Caco-2 (cell line): ENCODE measurements around the gene LRRC4C. TPM values are rescaled to one million over a fixed set of nuclear protein-coding genes. Genes with fewer than 3 reads are reported as not detected.

ENCODE experiments used
- BruUV-seq: library from RNA; stranded (reverse); fragments of 400-500 nt; replicated peaks from 2 replicates; lab custom pipeline; 2021; lab: Mats Ljungman, UMichigan
- CTCF ChIA-PET: fragments of 300-600 bp; sonication (Branson Sonifier 250); formaldehyde crosslinking; loops from one replicate; lab custom pipeline; 2022; ENCODE audit warnings: antibody characterized with exemption; lab: Charles Lee
- POLR2A ChIA-PET: fragments of 300-600 bp; sonication (Branson Sonifier 250); formaldehyde crosslinking; loops from one replicate; lab custom pipeline; 2022; ENCODE audit warnings: antibody characterized with exemption; lab: Charles Lee
- DNase-seq, 2 experiments: peaks; one replicate each; pipeline versions ENCODE4 v3.0.0 to v3.0.0-alpha.2; 2020 to 2022
- H3K27me3 ChIP-seq: replicated peaks from 2 replicates; pipeline ENCODE4 v1.6.0; 2011; ENCODE audit warnings: low read length; ENCODE audit not compliant: control insufficient read depth, insufficient read depth
- H3K36me3 ChIP-seq: 2 replicates; pipeline ENCODE4 v1.5.1; 2011; ENCODE audit warnings: low read length; ENCODE audit not compliant: control insufficient read depth, insufficient read depth
- H3K4me1 ChIP-seq: fragments of 250-450 bp; sonication (Bioruptor Pico); 2 replicates; pipeline ENCODE4 v1.5.1; 2020; ENCODE audit warnings: mild to moderate bottlenecking
- H3K4me3 ChIP-seq: 2 replicates; pipeline ENCODE4 v1.5.1; 2011; ENCODE audit warnings: low read depth, mild to moderate bottlenecking, control low read depth, low read length
- H3K9me3 ChIP-seq: fragments of 250-450 bp; sonication (Bioruptor Pico); 2 replicates; pipeline ENCODE4 v1.5.1; 2020; ENCODE audit warnings: mild to moderate bottlenecking, moderate library complexity
- H3K27ac Mint-ChIP-seq: one replicate; pipeline ENCODE4 v1.8.0; 2022; ENCODE audit warnings: mixed read lengths; ENCODE audit not compliant: unreplicated experiment
- H3K27me3 Mint-ChIP-seq: one replicate; pipeline ENCODE4 v1.8.0; 2022; ENCODE audit warnings: mixed read lengths; ENCODE audit not compliant: insufficient read depth, unreplicated experiment
- H3K36me3 Mint-ChIP-seq: one replicate; pipeline ENCODE4 v1.8.0; 2022; ENCODE audit warnings: mild to moderate bottlenecking, mixed read lengths; ENCODE audit not compliant: insufficient read depth, unreplicated experiment
- H3K4me1 Mint-ChIP-seq: one replicate; pipeline ENCODE4 v1.8.0; 2022; ENCODE audit warnings: low read depth, mixed read lengths; ENCODE audit not compliant: unreplicated experiment
- H3K4me3 Mint-ChIP-seq: one replicate; pipeline ENCODE4 v1.8.0; 2022; ENCODE audit warnings: mild to moderate bottlenecking, moderate library complexity, mixed read lengths; ENCODE audit not compliant: unreplicated experiment
- H3K9me3 Mint-ChIP-seq: one replicate; pipeline ENCODE4 v1.8.0; 2022; ENCODE audit warnings: mixed read lengths; ENCODE audit not compliant: unreplicated experiment
- CTCF ChIP-seq, 2 experiments: fragments of 200-600 bp in 1 of 2; IDR thresholded peaks; 1 replicate in 1 of 2; 2 replicates in 1 of 2; pipeline versions ENCODE4 v1.5.1 to v1.8.0; 2011 to 2022; ENCODE audit warnings: antibody characterized with exemption in 1 of 2, control low read depth in 1 of 2, inconsistent platforms in 1 of 2, low read depth in 1 of 2, low read length in 1 of 2, mild to moderate bottlenecking in 1 of 2, moderate library complexity in 1 of 2; ENCODE audit not compliant: insufficient read depth in 1 of 2, severe bottlenecking in 1 of 2, unreplicated experiment in 1 of 2
- intact Hi-C: fragments of 100-400 bp; cut with micrococcal nuclease; formaldehyde crosslinking; loops from one replicate; pipeline ENCODE4 v1.10.0; 2022; ENCODE audit not compliant: unreplicated experiment
- total RNA-seq: library from RNA; stranded (reverse); gene quantifications from 2 replicates; pipeline ENCODE4 v1.2.3, GENCODE V29; 2022

Gene LRRC4C
- total RNA-seq, 1 experiment from 2014 or later, result not detected

GRCh38 chr11:40246983-40247382 is 1212.5 kb downstream of the LRRC4C start:
- no TSS peak for BruUV-seq
- no peak overlapping the region for H3K4me3 Mint-ChIP-seq
- no peak for TF ChIP-seq CTCF (IDR thresholded peaks at IDR 0.05; ENCODE audit: insufficient read depth in 1 of 2, low read depth in 1 of 2, low read length in 1 of 2, severe bottlenecking in 1 of 2, unreplicated experiment in 1 of 2)

DNA sequence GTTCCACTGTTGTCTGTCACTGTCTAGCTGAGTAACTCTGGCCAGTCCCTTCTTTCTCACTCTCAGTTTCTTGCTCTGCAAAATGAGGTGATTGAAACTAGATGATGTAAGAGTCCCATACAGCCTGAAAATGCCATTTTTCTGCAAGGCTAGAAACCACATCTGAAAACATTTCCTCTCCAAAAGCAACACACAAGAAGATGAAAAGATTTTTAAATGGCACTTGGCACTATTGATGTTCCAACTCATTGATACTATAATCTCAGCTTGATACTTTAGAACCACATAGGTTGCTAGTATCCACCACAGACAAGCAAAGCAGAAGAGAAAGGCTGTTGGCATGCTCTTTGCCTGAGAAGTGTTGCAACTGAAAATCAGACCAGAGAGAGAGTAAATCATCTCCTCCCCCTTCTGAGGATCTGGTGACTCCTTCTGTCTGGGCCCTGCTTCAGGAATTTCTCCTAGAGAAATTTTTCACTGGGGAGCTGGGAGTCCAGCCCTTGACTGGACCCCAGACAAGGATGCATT is 1217.9 kb downstream of the LRRC4C start:
- intact Hi-C loops, result no loop called here
- no TSS peak for BruUV-seq
- Histone ChIP-seq H3K4me1 (no peaks in the 10 kb centered on the region), H3K9me3 (no peaks in the 10 kb centered on the region), H3K27me3 (no peaks in the 10 kb centered on the region), H3K36me3 (no peaks in the 10 kb centered on the region), H3K4me3 (no peak overlapping the region)
- ChIA-PET CTCF (interaction anchor here (0.6 kb wide), 1 partner anchor 210 kb away, joined by 4 read pairs; no protein-coding TSS in a partner anchor), POLR2A (no interaction called here)
- no peak for DNase-seq
- no peak for TF ChIP-seq CTCF (IDR thresholded peaks at IDR 0.05; ENCODE audit: insufficient read depth in 1 of 2, low read depth in 1 of 2, low read length in 1 of 2, severe bottlenecking in 1 of 2, unreplicated experiment in 1 of 2)
- Mint-ChIP-seq H3K9me3 (no peaks in the 10 kb centered on the region), H3K36me3 (no peaks in the 10 kb centered on the region), H3K27ac (no peak overlapping the region), H3K27me3 (no peaks in the 10 kb centered on the region), H3K4me3 (no peak overlapping the region), H3K4me1 (no peaks in the 10 kb centered on the region)

More at GRCh38 chr11:40246983-40247382, 1212.5 kb downstream of the LRRC4C start:
- H3K27me3 Mint-ChIP-seq, result peaks cover 3% of the 10 kb centered on the region
- peaks cover under 1% of the 10 kb centered on the region for H3K4me1 Mint-ChIP-seq
- H3K36me3 ChIP-seq, result no peaks in the 10 kb centered on the region
- POLR2A ChIA-PET, result no interaction called here
- H3K9me3 ChIP-seq, result no peaks in the 10 kb centered on the region
- no peak for DNase-seq
- H3K9me3 Mint-ChIP-seq, result no peaks in the 10 kb centered on the region
- no peak overlapping the region for H3K27ac Mint-ChIP-seq
- H3K27me3 ChIP-seq, result no peaks in the 10 kb centered on the region
- CTCF ChIA-PET, result no interaction called here
- H3K4me3 ChIP-seq, result no peak overlapping the region
- intact Hi-C loops, result no loop called here
- no peaks in the 10 kb centered on the region for H3K36me3 Mint-ChIP-seq
- H3K4me1 ChIP-seq, result no peaks in the 10 kb centered on the region

GRCh38 chr11:40240284-40240683 is 1219.2 kb downstream of the LRRC4C start:
- CTCF ChIA-PET, result no interaction called here
- Mint-ChIP-seq H3K9me3 (no peaks in the 10 kb centered on the region), H3K27ac (no peak overlapping the region), H3K4me3 (no peak overlapping the region), H3K27me3 (no peaks in the 10 kb centered on the region), H3K4me1 (no peaks in the 10 kb centered on the region), H3K36me3 (no peaks in the 10 kb centered on the region)
- Histone ChIP-seq H3K27me3 (no peaks in the 10 kb centered on the region), H3K4me1 (no peaks in the 10 kb centered on the region), H3K4me3 (no peak overlapping the region), H3K36me3 (no peaks in the 10 kb centered on the region), H3K9me3 (no peaks in the 10 kb centered on the region)
- no TSS peak for BruUV-seq
- DNase-seq, result no peak
- intact Hi-C loops, result no loop called here
- POLR2A ChIA-PET, result no interaction called here
- TF ChIP-seq CTCF (IDR thresholded peaks at IDR 0.05; ENCODE audit: insufficient read depth in 1 of 2, low read depth in 1 of 2, low read length in 1 of 2, severe bottlenecking in 1 of 2, unreplicated experiment in 1 of 2), result no peak
